Brain pericyte (primary cell): Measurements from ENCODE around the gene SLC7A1.

ENCODE experiments used
- DNase-seq: peaks from one replicate; pipeline ENCODE4 v3.0.0-alpha.2; 2012; ENCODE audit warnings: low read depth, low spot score

SLC7A1 gene

GRCh38 chr13:29530901-29531300, 64.6 kb downstream of the SLC7A1 start:
- DNase-seq = no peak

- DNase-seq = no peak
Measured at GRCh38 chr13:29529754-29530153, 65.7 kb downstream of the SLC7A1 start.

GRCh38 chr13:29527916-29528315, 67.6 kb downstream of the SLC7A1 start:
- no peak for DNase-seq

- DNase-seq = no peak
Measured at GRCh38 chr13:29527511-29527910, 68.0 kb downstream of the SLC7A1 start.

GRCh38 chr13:29526741-29527140, 68.7 kb downstream of the SLC7A1 start:
- DNase-seq = no peak

- no peak for DNase-seq
Measured at GRCh38 chr13:29525757-29526156, 69.7 kb downstream of the SLC7A1 start.

- DNase-seq = no peak
Measured at GRCh38 chr13:29524641-29525040, 70.8 kb downstream of the SLC7A1 start.

- DNase-seq = no peak
Measured at GRCh38 chr13:29524176-29524575, 71.3 kb downstream of the SLC7A1 start.

GRCh38 chr13:29523199-29523961, 72.1 kb downstream of the SLC7A1 start:
- DNase-seq = no peak

GRCh38 chr13:29522044-29522685, 73.3 kb downstream of the SLC7A1 start:
- DNase-seq = peak; percentile 82

GRCh38 chr13:29521336-29521735, 74.2 kb downstream of the SLC7A1 start:
- DNase-seq = no peak

- no peak for DNase-seq
Measured at GRCh38 chr13:29520671-29521070, 74.8 kb downstream of the SLC7A1 start.

GRCh38 chr13:29519921-29520320, 75.6 kb downstream of the SLC7A1 start:
- DNase-seq = no peak

- no peak for DNase-seq
Measured at GRCh38 chr13:29516880-29517279, 78.6 kb downstream of the SLC7A1 start.

- DNase-seq = no peak
Measured at GRCh38 chr13:29516012-29516411, 79.5 kb downstream of the SLC7A1 start.

- no peak for DNase-seq
Measured at GRCh38 chr13:29515372-29515771, 80.1 kb downstream of the SLC7A1 start.

- no peak for DNase-seq
Measured at GRCh38 chr13:29514720-29515310, 80.7 kb downstream of the SLC7A1 start.

- DNase-seq = no peak
Measured at GRCh38 chr13:29513981-29514719, 81.3 kb downstream of the SLC7A1 start.

- no peak for DNase-seq
Measured at GRCh38 chr13:29513002-29513980, 82.2 kb downstream of the SLC7A1 start.

- no peak for DNase-seq
Measured at GRCh38 chr13:29511980-29512379, 83.5 kb downstream of the SLC7A1 start.
